Left lung (tissue), 10 donors: Measurements from ENCODE around the gene NPR1. TPM values are rescaled to one million over a fixed set of nuclear protein-coding genes. Genes with fewer than 3 reads are reported as not detected.
A peak's percentile ranks its signal among the peaks of the same experiment; 100 is the strongest.

Experiments
- ATAC-seq: fragments of 200-7000 bp; cut with Tn5 transposase; one replicate; pipeline ENCODE4 v1.9.1; 2020; ENCODE audit warnings: moderate library complexity
- DNase-seq, 4 donors: peaks; one replicate each; pipeline ENCODE4 v3.0.0-alpha.2; 2013 to 2020
- H3K27ac ChIP-seq, 2 donors: fragments of 200-600 bp; sonication (generic) in 1 of 2; one replicate each; pipeline versions ENCODE4 v1.5.0 to v1.8.0; 2020 to 2021
- H3K27me3 ChIP-seq, 2 donors: fragments of 200-600 bp; sonication (generic) in 1 of 2; one replicate each; pipeline versions ENCODE4 v1.5.0 to v1.8.0; 2020 to 2021
- H3K36me3 ChIP-seq, 2 donors: fragments of 200-600 bp; sonication (generic) in 1 of 2; one replicate each; pipeline versions ENCODE4 v1.5.0 to v1.8.0; 2020 to 2021
- H3K4me1 ChIP-seq, 2 donors: fragments of 200-600 bp; one replicate each; pipeline ENCODE4 v1.8.0; 2021
- H3K4me3 ChIP-seq, 2 donors: fragments of 200-600 bp; sonication (generic) in 1 of 2; one replicate each; pipeline versions ENCODE4 v1.5.0 to v1.8.0; 2020 to 2021; ENCODE audit warnings: mild to moderate bottlenecking in 1 of 2
- H3K9me3 ChIP-seq, 2 donors: fragments of 200-600 bp; sonication (generic) in 1 of 2; one replicate each; pipeline versions ENCODE4 v1.5.0 to v1.8.0; 2020 to 2021
- intact Hi-C, 2 donors: fragments of 100-400 bp; cut with DNase I; formaldehyde crosslinking; loops; one replicate each; pipeline versions ENCODE4 v1.11.2 to v1.14.2; 2022
- polyA plus RNA-seq, 6 donors: library from polyadenylated mRNA; unstranded; fragments of 120-200 nt; gene quantifications; one replicate each; pipeline ENCODE4 v1.2.1, GENCODE V29; 2013; ENCODE audit not compliant: insufficient read length in 6 of 6
- total RNA-seq, 2 donors: library from RNA; stranded (reverse); fragmentation: NEBNext Ultra II Directional; extraction: Animal tissue kit (Norgen Biotek cat#: 25700); gene quantifications; one replicate each; pipeline ENCODE4 v1.2.1, GENCODE V29; 2021
- TF ChIP-seq, protein P1 (sequence below), 2 donors: fragments of 200-600 bp; sonication (generic) in 1 of 2; IDR thresholded peaks; one replicate each; pipeline versions ENCODE4 v1.5.0 to v1.8.0; 2021; ENCODE audit warnings: antibody characterized with exemption in 2 of 2
- donor health status: DM: no; HTN: yes; CAD: no.
- donor health status: DM: no; HTN: no; CAD: no.

Gene NPR1
- total and polyA plus RNA-seq, 8 donors: 14.3 to 45.2 (median 19.1) TPM

DNA sequence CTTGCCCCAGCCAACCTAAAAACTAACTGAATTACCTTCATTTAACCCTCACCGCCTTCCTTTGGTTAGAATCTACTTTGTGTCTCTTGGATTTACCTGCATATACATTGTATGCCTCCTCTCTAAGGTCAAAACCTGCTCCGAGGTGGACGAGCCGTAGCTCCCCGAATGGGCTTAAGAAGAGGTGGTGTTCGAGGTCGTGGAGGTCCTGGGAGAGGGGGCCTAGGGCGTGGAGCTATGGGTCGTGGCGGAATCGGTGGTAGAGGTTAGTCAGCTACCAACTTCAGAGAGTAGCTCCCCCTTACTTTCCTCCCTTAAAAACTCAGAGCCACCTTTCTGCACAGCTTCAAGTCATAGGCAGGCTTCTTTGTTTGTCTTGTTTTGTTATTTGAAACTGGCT is 35.4 kb upstream of the NPR1 start:
- no peak for ATAC-seq
- H3K36me3 ChIP-seq: peaks cover 7 to 96% of the 10 kb centered on the region in 2 donors
- H3K4me1 ChIP-seq: peaks cover 0 to 45% of the 10 kb centered on the region in 2 donors
- H3K27me3 ChIP-seq: no peaks in the 10 kb centered on the region
- no peaks in the 10 kb centered on the region for H3K9me3 ChIP-seq
- DNase-seq: no peak
- H3K4me3 ChIP-seq: no peak overlapping the region
- intact Hi-C loops: no loop called here
- no peak overlapping the region for H3K27ac ChIP-seq
- TF ChIP-seq, protein P1, sequence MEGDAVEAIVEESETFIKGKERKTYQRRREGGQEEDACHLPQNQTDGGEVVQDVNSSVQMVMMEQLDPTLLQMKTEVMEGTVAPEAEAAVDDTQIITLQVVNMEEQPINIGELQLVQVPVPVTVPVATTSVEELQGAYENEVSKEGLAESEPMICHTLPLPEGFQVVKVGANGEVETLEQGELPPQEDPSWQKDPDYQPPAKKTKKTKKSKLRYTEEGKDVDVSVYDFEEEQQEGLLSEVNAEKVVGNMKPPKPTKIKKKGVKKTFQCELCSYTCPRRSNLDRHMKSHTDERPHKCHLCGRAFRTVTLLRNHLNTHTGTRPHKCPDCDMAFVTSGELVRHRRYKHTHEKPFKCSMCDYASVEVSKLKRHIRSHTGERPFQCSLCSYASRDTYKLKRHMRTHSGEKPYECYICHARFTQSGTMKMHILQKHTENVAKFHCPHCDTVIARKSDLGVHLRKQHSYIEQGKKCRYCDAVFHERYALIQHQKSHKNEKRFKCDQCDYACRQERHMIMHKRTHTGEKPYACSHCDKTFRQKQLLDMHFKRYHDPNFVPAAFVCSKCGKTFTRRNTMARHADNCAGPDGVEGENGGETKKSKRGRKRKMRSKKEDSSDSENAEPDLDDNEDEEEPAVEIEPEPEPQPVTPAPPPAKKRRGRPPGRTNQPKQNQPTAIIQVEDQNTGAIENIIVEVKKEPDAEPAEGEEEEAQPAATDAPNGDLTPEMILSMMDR (IDR thresholded peaks at IDR 0.05): no peak

- ATAC-seq (no peak), DNase-seq (no peak)
- intact Hi-C loops: no loop called here
- TF ChIP-seq, protein P1 (IDR thresholded peaks at IDR 0.05): no peak
- Histone ChIP-seq H3K4me1 (peaks cover 0 to 45% of the 10 kb centered on the region in 2 donors), H3K9me3 (no peaks in the 10 kb centered on the region), H3K4me3 (no peak overlapping the region), H3K36me3 (peaks cover 7 to 89% of the 10 kb centered on the region in 2 donors), H3K27me3 (no peaks in the 10 kb centered on the region), H3K27ac (no peak overlapping the region)
These were observed 34.7 kb upstream of the NPR1 start for GRCh38 chr1:153643816-153644215.

GRCh38 chr1:153646672-153647345 is 31.7 kb upstream of the NPR1 start:
- H3K4me3 ChIP-seq: no peak overlapping the region
- TF ChIP-seq, protein P1 (IDR thresholded peaks at IDR 0.05): no peak
- intact Hi-C loops: no loop called here
- ATAC-seq (peak; percentile 66), DNase-seq (no peak)
- no peaks in the 10 kb centered on the region for H3K27me3 ChIP-seq
- peaks cover 0 to 59% of the 10 kb centered on the region in 2 donors for H3K36me3 ChIP-seq
- no peaks in the 10 kb centered on the region for H3K9me3 ChIP-seq
- H3K27ac ChIP-seq: peak overlapping the region in 1 of 2 donors; percentile 65
- peaks cover 0 to 41% of the 10 kb centered on the region in 2 donors for H3K4me1 ChIP-seq

- intact Hi-C loops: no loop called here
- no peak for DNase-seq
- ATAC-seq: no peak
- TF ChIP-seq, protein P1 (IDR thresholded peaks at IDR 0.05): no peak
- Histone ChIP-seq H3K4me3 (no peak overlapping the region), H3K27me3 (no peaks in the 10 kb centered on the region), H3K4me1 (peaks cover 0 to 40% of the 10 kb centered on the region in 2 donors), H3K9me3 (no peaks in the 10 kb centered on the region), H3K27ac (peak overlapping the region in 1 of 2 donors; percentile 65), H3K36me3 (peaks cover 0 to 54% of the 10 kb centered on the region in 2 donors)
These were observed 31.2 kb upstream of the NPR1 start for GRCh38 chr1:153647346-153647714.

GRCh38 chr1:153648000-153648643 is 30.4 kb upstream of the NPR1 start:
- peaks cover 0 to 40% of the 10 kb centered on the region in 2 donors for H3K4me1 ChIP-seq
- TF ChIP-seq, protein P1 (IDR thresholded peaks at IDR 0.05): no peak
- intact Hi-C loops: no loop called here
- H3K9me3 ChIP-seq: no peaks in the 10 kb centered on the region
- no peak for ATAC-seq
- no peaks in the 10 kb centered on the region for H3K27me3 ChIP-seq
- no peak overlapping the region for H3K27ac ChIP-seq
- no peak for DNase-seq
- H3K4me3 ChIP-seq: no peak overlapping the region
- H3K36me3 ChIP-seq: peaks cover 0 to 46% of the 10 kb centered on the region in 2 donors
